Mammary microvascular endothelial cell (primary cell): ENCODE measurements around the gene FAAH2. TPM values are rescaled to one million over a fixed set of nuclear protein-coding genes. Genes with fewer than 3 reads are reported as not detected.

ENCODE experiments used
- total RNA-seq: library from RNA; depleted of rRNA; stranded (reverse); fragments of >200 nt; gene quantifications from 2 replicates; pipeline ENCODE4 v1.2.3, GENCODE V29; 2015

Gene FAAH2
- total RNA-seq, result 0.64 TPM in 1 of 2 replicates, not detected in the other

DNA sequence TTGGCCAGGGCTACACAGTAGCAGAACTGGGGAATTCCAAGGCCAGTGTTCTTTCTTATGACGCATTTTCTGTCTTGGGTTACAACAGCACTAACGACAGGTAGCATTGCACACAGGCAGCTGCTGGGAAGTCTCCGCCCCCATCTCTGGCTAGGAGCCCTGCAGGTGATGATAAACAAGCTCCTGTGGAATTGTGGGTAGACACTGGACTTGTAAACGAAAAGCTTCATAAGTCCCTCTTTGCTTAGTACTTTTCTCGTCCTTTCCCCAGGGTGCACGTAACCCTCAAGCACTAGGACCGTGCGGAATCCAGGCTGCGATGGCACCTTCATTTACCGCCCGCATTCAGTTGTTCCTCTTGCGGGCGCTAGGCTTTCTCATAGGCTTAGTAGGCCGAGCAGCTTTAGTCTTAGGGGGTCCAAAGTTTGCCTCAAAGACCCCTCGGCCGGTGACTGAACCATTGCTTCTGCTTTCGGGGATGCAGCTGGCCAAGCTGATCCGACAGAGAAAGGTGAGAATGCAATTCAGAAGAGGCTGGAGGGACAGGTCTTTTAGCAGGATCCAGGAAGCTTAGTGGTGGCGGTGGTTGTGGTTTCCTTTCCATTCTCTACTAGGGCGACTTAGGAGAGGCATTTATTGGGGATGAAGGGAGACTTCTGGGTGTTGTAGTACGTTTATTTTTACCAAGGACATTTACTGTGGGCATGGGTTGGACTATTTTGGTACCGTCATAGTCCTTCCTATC is at the start of gene FAAH2:
Gene FAAH2, plus strand, starts transcription at position 200 of the 745 bp plus-strand sequence. Its CDS starts 120 bp downstream, at position 320.

Other genes with a start within 250 kb of the FAAH2 start
- gene SPIN2B, start 165.2 kb upstream of the FAAH2 start, total RNA-seq, result 6.2 and 11.6 TPM in 2 replicates
- gene SPIN2A, start 149.3 kb upstream of the FAAH2 start, total RNA-seq, result 0.33 TPM in 1 of 2 replicates, not detected in the other